ENCODE measurements around the gene MIB2. TPM values are rescaled to one million over a fixed set of nuclear protein-coding genes. Genes with fewer than 3 reads are reported as not detected.
A peak's percentile ranks its signal among the peaks of the same experiment; 100 is the strongest.

The MIB2 gene
- total RNA-seq, 1 experiment from 2014 or later = 32.4 TPM

GRCh38 chr1:1664941-1665814 lies 49.9 kb downstream of the MIB2 start:
- H3K4me1 ChIP-seq = no peaks in the 10 kb centered on the region
- H3K9me3 ChIP-seq = no peaks in the 10 kb centered on the region
- H3K36me3 ChIP-seq (ENCODE audit: control insufficient read depth, insufficient read depth, low read length) = peaks cover 1% of the 10 kb centered on the region; the same call in 1 of the 2 replicates
- no peaks in the 10 kb centered on the region for H3K9me3 Mint-ChIP-seq (ENCODE audit: unreplicated experiment)
- no peak for DNase-seq
- H3K4me3 ChIP-seq (ENCODE audit: low read depth, low read length) = no peak overlapping the region
- H3K4me3 Mint-ChIP-seq (ENCODE audit: unreplicated experiment) = no peak overlapping the region
- no TSS peak for BruUV-seq (replicated peaks)
- POLR2A ChIA-PET = no interaction called here
- H3K27me3 Mint-ChIP-seq (ENCODE audit: insufficient read depth, unreplicated experiment) = no peaks in the 10 kb centered on the region
- intact Hi-C loops (cut with micrococcal nuclease; ENCODE audit: unreplicated experiment) = loop anchor here (5.0 kb wide), 1 partner anchor 62 kb away; no protein-coding TSS in a partner anchor
- H3K27me3 ChIP-seq (replicated peaks; ENCODE audit: control insufficient read depth, insufficient read depth, low read length) = no peaks in the 10 kb centered on the region
- H3K4me1 Mint-ChIP-seq (ENCODE audit: low read depth, unreplicated experiment) = no peaks in the 10 kb centered on the region
- TF ChIP-seq, protein P1, sequence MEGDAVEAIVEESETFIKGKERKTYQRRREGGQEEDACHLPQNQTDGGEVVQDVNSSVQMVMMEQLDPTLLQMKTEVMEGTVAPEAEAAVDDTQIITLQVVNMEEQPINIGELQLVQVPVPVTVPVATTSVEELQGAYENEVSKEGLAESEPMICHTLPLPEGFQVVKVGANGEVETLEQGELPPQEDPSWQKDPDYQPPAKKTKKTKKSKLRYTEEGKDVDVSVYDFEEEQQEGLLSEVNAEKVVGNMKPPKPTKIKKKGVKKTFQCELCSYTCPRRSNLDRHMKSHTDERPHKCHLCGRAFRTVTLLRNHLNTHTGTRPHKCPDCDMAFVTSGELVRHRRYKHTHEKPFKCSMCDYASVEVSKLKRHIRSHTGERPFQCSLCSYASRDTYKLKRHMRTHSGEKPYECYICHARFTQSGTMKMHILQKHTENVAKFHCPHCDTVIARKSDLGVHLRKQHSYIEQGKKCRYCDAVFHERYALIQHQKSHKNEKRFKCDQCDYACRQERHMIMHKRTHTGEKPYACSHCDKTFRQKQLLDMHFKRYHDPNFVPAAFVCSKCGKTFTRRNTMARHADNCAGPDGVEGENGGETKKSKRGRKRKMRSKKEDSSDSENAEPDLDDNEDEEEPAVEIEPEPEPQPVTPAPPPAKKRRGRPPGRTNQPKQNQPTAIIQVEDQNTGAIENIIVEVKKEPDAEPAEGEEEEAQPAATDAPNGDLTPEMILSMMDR (IDR thresholded peaks at IDR 0.05; ENCODE audit: insufficient read depth in 1 of 2, low read depth in 1 of 2, low read length in 1 of 2, severe bottlenecking in 1 of 2, unreplicated experiment in 1 of 2) = no peak
- no peak overlapping the region for H3K27ac Mint-ChIP-seq (ENCODE audit: unreplicated experiment)
- H3K36me3 Mint-ChIP-seq (ENCODE audit: insufficient read depth, unreplicated experiment) = peaks cover 4% of the 10 kb centered on the region
- CTCF ChIA-PET = no interaction called here

- H3K27me3 Mint-ChIP-seq (ENCODE audit: insufficient read depth, unreplicated experiment) = no peaks in the 10 kb centered on the region
- no TSS peak for BruUV-seq (replicated peaks)
- peaks cover 7% of the 10 kb centered on the region for H3K36me3 Mint-ChIP-seq (ENCODE audit: insufficient read depth, unreplicated experiment)
- TF ChIP-seq, protein P1 (IDR thresholded peaks at IDR 0.05; ENCODE audit: insufficient read depth in 1 of 2, low read depth in 1 of 2, low read length in 1 of 2, severe bottlenecking in 1 of 2, unreplicated experiment in 1 of 2) = peak; percentile 9 to 37
- H3K4me1 Mint-ChIP-seq (ENCODE audit: low read depth, unreplicated experiment) = no peaks in the 10 kb centered on the region
- DNase-seq = no peak
- intact Hi-C loops (cut with micrococcal nuclease; ENCODE audit: unreplicated experiment) = loop anchor here (5.0 kb wide), 1 partner anchor 61 kb away; no protein-coding TSS in a partner anchor
- ChIA-PET CTCF (no interaction called here), POLR2A (no interaction called here)
- H3K4me3 ChIP-seq (ENCODE audit: low read depth, low read length) = no peak overlapping the region
- no peak overlapping the region for H3K27ac Mint-ChIP-seq (ENCODE audit: unreplicated experiment)
- no peak overlapping the region for H3K4me3 Mint-ChIP-seq (ENCODE audit: unreplicated experiment)
- H3K9me3 Mint-ChIP-seq (ENCODE audit: unreplicated experiment) = no peaks in the 10 kb centered on the region
- H3K4me1 ChIP-seq = no peaks in the 10 kb centered on the region
- peaks cover 1% of the 10 kb centered on the region; the same call in 1 of the 2 replicates for H3K36me3 ChIP-seq (ENCODE audit: control insufficient read depth, insufficient read depth, low read length)
- H3K27me3 ChIP-seq (replicated peaks; ENCODE audit: control insufficient read depth, insufficient read depth, low read length) = no peaks in the 10 kb centered on the region
- H3K9me3 ChIP-seq = no peaks in the 10 kb centered on the region
These were observed 50.5 kb downstream of the MIB2 start for GRCh38 chr1:1665815-1666251.

DNA sequence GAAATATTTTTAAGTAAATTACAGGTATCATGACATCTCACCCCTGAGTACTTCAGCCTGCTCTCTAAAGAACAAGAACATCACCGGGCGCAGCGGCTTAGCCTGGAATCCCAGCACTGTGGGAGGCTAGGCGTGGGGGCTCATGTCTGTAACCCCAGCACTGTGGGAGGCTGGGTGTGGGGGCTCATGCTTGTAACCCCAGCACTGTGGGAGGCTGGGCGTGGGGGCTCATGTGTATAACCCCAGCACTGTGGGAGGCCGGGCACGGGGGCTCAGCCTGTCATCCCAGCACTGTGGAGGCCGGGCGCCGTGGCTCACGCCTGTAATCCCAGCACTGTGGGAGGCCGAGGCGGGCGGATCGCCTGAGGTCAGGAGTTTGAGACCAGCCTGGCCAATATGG lies 51.2 kb downstream of the MIB2 start:
- no peaks in the 10 kb centered on the region for H3K4me1 ChIP-seq
- Mint-ChIP-seq H3K4me3 (ENCODE audit: unreplicated experiment) (no peak overlapping the region), H3K36me3 (ENCODE audit: insufficient read depth, unreplicated experiment) (peaks cover 14% of the 10 kb centered on the region), H3K4me1 (ENCODE audit: low read depth, unreplicated experiment) (no peaks in the 10 kb centered on the region), H3K27me3 (ENCODE audit: insufficient read depth, unreplicated experiment) (no peaks in the 10 kb centered on the region), H3K9me3 (ENCODE audit: unreplicated experiment) (no peaks in the 10 kb centered on the region), H3K27ac (ENCODE audit: unreplicated experiment) (no peak overlapping the region)
- no TSS peak for BruUV-seq (replicated peaks)
- H3K4me3 ChIP-seq (ENCODE audit: low read depth, low read length) = no peak overlapping the region
- no peaks in the 10 kb centered on the region for H3K9me3 ChIP-seq
- ChIA-PET POLR2A (no interaction called here), CTCF (no interaction called here)
- H3K36me3 ChIP-seq (ENCODE audit: control insufficient read depth, insufficient read depth, low read length) = peaks cover 1% of the 10 kb centered on the region; the same call in 1 of the 2 replicates
- no peaks in the 10 kb centered on the region for H3K27me3 ChIP-seq (replicated peaks; ENCODE audit: control insufficient read depth, insufficient read depth, low read length)
- TF ChIP-seq, protein P1 (IDR thresholded peaks at IDR 0.05; ENCODE audit: insufficient read depth in 1 of 2, low read depth in 1 of 2, low read length in 1 of 2, severe bottlenecking in 1 of 2, unreplicated experiment in 1 of 2) = no peak
- DNase-seq = no peak
- intact Hi-C loops (cut with micrococcal nuclease; ENCODE audit: unreplicated experiment) = loop anchor here (5.0 kb wide), 1 partner anchor 61 kb away; no protein-coding TSS in a partner anchor

Measured in Caco-2 (cell line).